Erythroblast (primary cell): ENCODE results near the gene CHAD.

Experiments
- GATA1 ChIP-seq: IDR thresholded peaks from 2 replicates; pipeline ENCODE4 v1.6.1; 2011; ENCODE audit warnings: low read depth, mild to moderate bottlenecking, control low read depth, low read length, moderate library complexity
- POLR2A ChIP-seq: IDR thresholded peaks from 2 replicates; pipeline ENCODE4 v1.6.1; 2011; ENCODE audit warnings: mild to moderate bottlenecking, low read length

GRCh38 chr17:50498021-50498874 is 29.6 kb upstream of the CHAD start:
- TF ChIP-seq POLR2A (no peak), GATA1 (no peak)
